ENCODE data around the gene SLC9A8.
"Not testable (repeated sequence)": the region's sequence is repeated elsewhere in the genome, so short reads cannot be mapped to it uniquely, and the experiment has no call there.

SLC9A8 gene

GRCh38 chr20:49775229-49775693, 37.4 kb upstream of the SLC9A8 start:
- peak; percentile 62 for ATAC-seq

GRCh38 chr20:49779972-49780371, 32.7 kb upstream of the SLC9A8 start:
- no peak for ATAC-seq
- TF ChIP-seq ZFP30 (CRISPR knock-in tag; IDR thresholded peaks at IDR 0.05) (no peak), CSDC2 (CRISPR knock-in tag; IDR thresholded peaks at IDR 0.05) (no peak), ESRRG (CRISPR knock-in tag; IDR thresholded peaks at IDR 0.05) (no peak), TOX (CRISPR knock-in tag; IDR thresholded peaks at IDR 0.05; ENCODE audit: borderline replicate concordance) (no peak), PATZ1 (CRISPR knock-in tag; IDR thresholded peaks at IDR 0.05; ENCODE audit: borderline replicate concordance) (no peak)

More at GRCh38 chr20:49775229-49775693, 37.4 kb upstream of the SLC9A8 start:
- 0 out of 2 replicates have a peak, but pooled peaks have one; percentile 15 for TF ChIP-seq PATZ1 (CRISPR knock-in tag; IDR thresholded peaks at IDR 0.05; ENCODE audit: borderline replicate concordance)
- no peak for TF ChIP-seq TOX (CRISPR knock-in tag; IDR thresholded peaks at IDR 0.05; ENCODE audit: borderline replicate concordance)
- no peak for TF ChIP-seq BACH2 (CRISPR knock-in tag; IDR thresholded peaks at IDR 0.05; ENCODE audit: borderline replicate concordance)
- 0 out of 2 replicates have a peak, but pooled peaks have one; percentile 16 for TF ChIP-seq CSDC2 (CRISPR knock-in tag; IDR thresholded peaks at IDR 0.05)
- peak; percentile 63; the same call in 1 of the 2 replicates for TF ChIP-seq ZFP3 (CRISPR knock-in tag; IDR thresholded peaks at IDR 0.05)

GRCh38 chr20:49781676-49782075, 31.0 kb upstream of the SLC9A8 start:
- TF ChIP-seq ISL1 (CRISPR knock-in tag; IDR thresholded peaks at IDR 0.05) (no peak), POU6F1 (CRISPR knock-in tag; IDR thresholded peaks at IDR 0.05; ENCODE audit: borderline replicate concordance, low read depth) (no peak), TCF4 (CRISPR knock-in tag; IDR thresholded peaks at IDR 0.05; ENCODE audit: borderline replicate concordance) (no peak), ZC3H10 (CRISPR knock-in tag; IDR thresholded peaks at IDR 0.05) (no peak), CREB5 (CRISPR knock-in tag; IDR thresholded peaks at IDR 0.05; ENCODE audit: low read depth) (no peak), GLIS3 (CRISPR knock-in tag; IDR thresholded peaks at IDR 0.05) (no peak), OSR1 (CRISPR knock-in tag; IDR thresholded peaks at IDR 0.05) (no peak), ESRRG (CRISPR knock-in tag; IDR thresholded peaks at IDR 0.05) (no peak), CSRNP3 (CRISPR knock-in tag; IDR thresholded peaks at IDR 0.05) (no peak), PATZ1 (CRISPR knock-in tag; IDR thresholded peaks at IDR 0.05; ENCODE audit: borderline replicate concordance) (no peak)
- ATAC-seq = no peak

- ATAC-seq = not testable (repeated sequence)
Observed at GRCh38 chr20:49782439-49782838, 30.2 kb upstream of the SLC9A8 start.

GRCh38 chr20:49783021-49783995, 29.3 kb upstream of the SLC9A8 start:
- ATAC-seq = not testable (repeated sequence)

Measured in SK-N-SH treated with all-trans-retinoic acid at 6 μM for 48 hours (cell line).